Fibroblast of lung (primary cell): Measurements from ENCODE around the gene APBB2.

Experiments used
- CTCF ChIP-seq, 2 donors: IDR thresholded peaks in 1 of 2; conservative IDR thresholded peaks in 1 of 2; 1 replicate in 1 of 2; 2 replicates in 1 of 2; pipeline ENCODE4 v1.5.1; 2011 to 2012; ENCODE audit warnings: low read length in 2 of 2, control low read depth in 1 of 2, inconsistent platforms in 1 of 2, low read depth in 1 of 2, mild to moderate bottlenecking in 1 of 2
- EZH2 ChIP-seq: IDR thresholded peaks from 2 replicates; pipeline ENCODE4 v1.5.1; 2012; ENCODE audit warnings: low read length, control low read depth, mild to moderate bottlenecking; ENCODE audit errors: missing control alignments

- no peak for TF ChIP-seq EZH2
- no peak for TF ChIP-seq CTCF (conservative IDR thresholded peaks at IDR 0.05 in 1 of 2, IDR thresholded peaks at IDR 0.05 in 1 of 2; ENCODE audit: low read depth in 1 of 2, low read length in 2 of 2)
Measured at GRCh38 chr4:40831146-40831907, 383.0 kb downstream of the APBB2 start.
